Peyer's patch (tissue), 4 donors: Measurements from ENCODE around the gene HOTAIR. TPM values are rescaled to one million over a fixed set of nuclear protein-coding genes. Genes with fewer than 3 reads are reported as not detected.

Experiments used
- DNase-seq, 3 donors: peaks; one replicate each; pipeline ENCODE4 v3.0.0-alpha.2; 2017 to 2019
- H3K27ac ChIP-seq, 4 donors: fragments of 200-600 bp; sonication (generic); one replicate each; pipeline ENCODE4 v1.5.1; 2016 to 2019
- H3K27me3 ChIP-seq, 2 donors: fragments of 200-600 bp; sonication (generic); one replicate each; pipeline ENCODE4 v1.5.1; 2019
- H3K36me3 ChIP-seq, 3 donors: fragments of 200-600 bp; sonication (generic); one replicate each; pipeline ENCODE4 v1.5.1; 2016 to 2019
- H3K4me1 ChIP-seq, 4 donors: fragments of 200-600 bp; sonication (generic); one replicate each; pipeline ENCODE4 v1.5.1; 2016 to 2019
- H3K4me3 ChIP-seq, 4 donors: fragments of 200-600 bp; sonication (generic); 1 replicate in 3 of 4; 2 replicates in 1 of 4; pipeline ENCODE4 v1.5.1; 2016 to 2019; ENCODE audit warnings: mild to moderate bottlenecking in 1 of 4
- H3K9me3 ChIP-seq, 4 donors: fragments of 200-600 bp; sonication (generic); one replicate each; pipeline ENCODE4 v1.5.1; 2016 to 2019; ENCODE audit warnings: mild to moderate bottlenecking in 1 of 4
- POLR2A ChIP-seq, 2 donors: fragments of 450-650 bp; IDR thresholded peaks; one replicate each; pipeline ENCODE4 v1.5.1; 2017; ENCODE audit warnings: antibody characterized with exemption in 2 of 2, mild to moderate bottlenecking in 2 of 2, moderate library complexity in 2 of 2
- total RNA-seq, 4 donors: library from RNA; depleted of rRNA; stranded (reverse); fragments of >200 nt; gene quantifications; one replicate each; pipeline ENCODE4 v1.1.0, GENCODE V29; 2016
- TF ChIP-seq, protein P1 (sequence below), 6 experiments: fragments of 450-650 bp in 4 of 6; fragments of 200-600 bp in 2 of 6; sonication (generic) in 1 of 6; IDR thresholded peaks; one replicate each; pipeline ENCODE4 v1.5.1; 2017 to 2019; ENCODE audit warnings: antibody characterized with exemption in 6 of 6, mild to moderate bottlenecking in 3 of 6, moderate library complexity in 1 of 6

The HOTAIR gene
- total RNA-seq, 4 donors from 2014 or later, result 1.4 TPM; not detected in 3

GRCh38 chr12:53998900-53999236 is 24.1 kb upstream of the HOTAIR start:
- Histone ChIP-seq H3K9me3 (peaks cover 0 to 3% (median 0%) of the 10 kb centered on the region in 4 donors), H3K27me3 (peaks cover 0 to 63% of the 10 kb centered on the region in 2 donors), H3K4me3 (peak overlapping the region in 2 of 4 donors; percentile 39 to 56), H3K4me1 (peaks cover 4 to 38% (median 18%) of the 10 kb centered on the region in 4 donors), H3K27ac (peak overlapping the region; percentile 30 to 83 (median 74)), H3K36me3 (no peaks in the 10 kb centered on the region)
- no peak for TF ChIP-seq POLR2A (IDR thresholded peaks at IDR 0.05)
- TF ChIP-seq, protein P1, sequence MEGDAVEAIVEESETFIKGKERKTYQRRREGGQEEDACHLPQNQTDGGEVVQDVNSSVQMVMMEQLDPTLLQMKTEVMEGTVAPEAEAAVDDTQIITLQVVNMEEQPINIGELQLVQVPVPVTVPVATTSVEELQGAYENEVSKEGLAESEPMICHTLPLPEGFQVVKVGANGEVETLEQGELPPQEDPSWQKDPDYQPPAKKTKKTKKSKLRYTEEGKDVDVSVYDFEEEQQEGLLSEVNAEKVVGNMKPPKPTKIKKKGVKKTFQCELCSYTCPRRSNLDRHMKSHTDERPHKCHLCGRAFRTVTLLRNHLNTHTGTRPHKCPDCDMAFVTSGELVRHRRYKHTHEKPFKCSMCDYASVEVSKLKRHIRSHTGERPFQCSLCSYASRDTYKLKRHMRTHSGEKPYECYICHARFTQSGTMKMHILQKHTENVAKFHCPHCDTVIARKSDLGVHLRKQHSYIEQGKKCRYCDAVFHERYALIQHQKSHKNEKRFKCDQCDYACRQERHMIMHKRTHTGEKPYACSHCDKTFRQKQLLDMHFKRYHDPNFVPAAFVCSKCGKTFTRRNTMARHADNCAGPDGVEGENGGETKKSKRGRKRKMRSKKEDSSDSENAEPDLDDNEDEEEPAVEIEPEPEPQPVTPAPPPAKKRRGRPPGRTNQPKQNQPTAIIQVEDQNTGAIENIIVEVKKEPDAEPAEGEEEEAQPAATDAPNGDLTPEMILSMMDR (IDR thresholded peaks at IDR 0.05), result no peak
- no peak for DNase-seq

DNA sequence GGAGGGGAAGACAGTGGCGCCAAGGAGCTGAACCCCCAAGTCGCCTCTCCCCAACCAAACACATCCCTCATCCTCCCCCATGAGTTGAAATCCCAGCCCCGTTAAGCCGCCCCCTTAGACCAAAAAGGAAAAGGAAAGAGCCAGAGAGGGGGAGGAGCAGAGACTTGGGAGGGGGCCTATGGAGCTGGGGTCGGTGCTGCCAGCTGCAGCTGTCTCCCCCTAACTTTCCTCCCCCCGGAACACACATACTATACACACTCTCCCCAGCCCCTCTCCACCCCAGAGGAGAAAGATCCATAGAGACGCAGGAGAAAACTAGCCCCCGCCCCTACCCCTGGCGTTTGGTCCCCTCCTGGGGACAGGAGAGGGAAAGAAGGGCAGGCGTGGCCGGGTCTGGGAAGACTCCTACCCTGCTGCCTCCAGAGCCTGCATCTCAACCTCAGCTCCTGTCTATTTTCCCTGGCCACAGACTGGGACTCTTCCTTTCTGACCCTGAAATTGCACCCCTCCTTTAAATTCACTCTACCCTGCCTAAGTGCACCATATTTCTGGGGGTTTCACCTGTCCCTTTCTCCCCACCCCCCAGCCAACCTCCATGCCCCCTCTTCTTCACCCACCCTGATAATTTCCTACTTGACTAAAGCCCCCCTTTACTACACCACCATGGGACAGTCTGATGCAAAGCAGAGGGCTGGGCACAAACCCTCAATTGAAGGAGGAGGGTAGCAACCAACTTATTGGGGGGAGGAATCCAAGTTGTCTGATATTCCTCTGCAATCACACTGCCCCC is 23.6 kb upstream of the HOTAIR start:
- H3K27me3 ChIP-seq, result peaks cover 0 to 68% of the 10 kb centered on the region in 2 donors
- no peak for TF ChIP-seq POLR2A (IDR thresholded peaks at IDR 0.05)
- TF ChIP-seq, protein P1 (IDR thresholded peaks at IDR 0.05), result no peak
- peak overlapping the region; percentile 30 to 83 (median 66) for H3K27ac ChIP-seq
- no peak for DNase-seq
- peaks cover 4 to 38% (median 18%) of the 10 kb centered on the region in 4 donors for H3K4me1 ChIP-seq
- H3K36me3 ChIP-seq, result no peaks in the 10 kb centered on the region
- peak overlapping the region in 1 of 4 donors; percentile 56 for H3K4me3 ChIP-seq
- peaks cover 0 to 5% (median 0%) of the 10 kb centered on the region in 4 donors for H3K9me3 ChIP-seq

- Histone ChIP-seq H3K4me3 (peak overlapping the region in 3 of 4 donors; percentile 0 to 56 (median 20)), H3K4me1 (peaks cover 4 to 38% (median 18%) of the 10 kb centered on the region in 4 donors), H3K27me3 (peaks cover 0 to 69% of the 10 kb centered on the region in 2 donors), H3K9me3 (peaks cover 0 to 5% (median 0%) of the 10 kb centered on the region in 4 donors), H3K36me3 (no peaks in the 10 kb centered on the region), H3K27ac (peak overlapping the region; percentile 30 to 83 (median 66))
- DNase-seq, result no peak
- TF ChIP-seq, protein P1 (IDR thresholded peaks at IDR 0.05), result no peak
- TF ChIP-seq POLR2A (IDR thresholded peaks at IDR 0.05), result no peak
Observed at GRCh38 chr12:53997204-53998109, 22.7 kb upstream of the HOTAIR start.

- peaks cover 4 to 38% (median 18%) of the 10 kb centered on the region in 4 donors for H3K4me1 ChIP-seq
Observed at GRCh38 chr12:53996240-53997203, 21.8 kb upstream of the HOTAIR start.

More at GRCh38 chr12:53996240-53997203, 21.8 kb upstream of the HOTAIR start:
- peak overlapping the region; percentile 40 to 56 (median 51) for H3K4me3 ChIP-seq
- H3K36me3 ChIP-seq, result no peaks in the 10 kb centered on the region
- peaks cover 0 to 5% (median 0%) of the 10 kb centered on the region in 4 donors for H3K9me3 ChIP-seq
- no peak for DNase-seq
- peak overlapping the region; percentile 64 to 83 (median 68) for H3K27ac ChIP-seq
- TF ChIP-seq, protein P1 (IDR thresholded peaks at IDR 0.05), result no peak
- no peak for TF ChIP-seq POLR2A (IDR thresholded peaks at IDR 0.05)
- H3K27me3 ChIP-seq, result peaks cover 0 to 63% of the 10 kb centered on the region in 2 donors
